Measurements from ENCODE around the gene PDCD5.

The PDCD5 gene

DNA sequence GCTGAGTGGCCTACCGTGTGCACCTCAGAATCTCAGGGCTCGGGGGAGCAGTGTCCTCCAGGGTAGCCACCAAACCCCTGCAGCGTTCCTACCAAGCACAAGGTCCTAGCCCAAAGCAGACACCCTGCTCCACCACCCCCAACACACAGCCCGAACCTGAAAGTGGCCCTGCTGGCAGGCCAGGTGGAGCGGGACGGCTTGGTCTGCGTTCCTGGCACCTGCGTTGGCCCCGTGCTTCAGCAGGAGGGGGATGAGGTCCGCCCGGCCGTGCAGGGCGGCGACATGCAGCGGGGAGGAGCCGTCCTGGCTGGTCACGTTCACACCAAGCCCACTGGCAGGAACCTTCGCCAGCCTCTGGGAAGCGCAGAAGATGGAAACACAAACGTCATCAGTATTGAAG lies 26.5 kb downstream of the PDCD5 start:
- Histone ChIP-seq H3K9ac (ENCODE audit: low read length) (no peak overlapping the region), H3K4me3 (ENCODE audit: low read depth, low read length) (no peak overlapping the region), H3K36me3 (ENCODE audit: control insufficient read depth, insufficient read depth, low read length) (peaks cover 60% of the 10 kb centered on the region), H3K4me1 (ENCODE audit: control insufficient read depth, insufficient read depth, low read length) (no peaks in the 10 kb centered on the region), H3K27ac (ENCODE audit: low read depth, low read length) (no peak overlapping the region), H3K27me3 (ENCODE audit: control insufficient read depth, insufficient read depth, low read length) (no peaks in the 10 kb centered on the region), H3K9me3 (ENCODE audit: control insufficient read depth, insufficient read depth, low read depth, low read length) (no peaks in the 10 kb centered on the region)

DNA sequence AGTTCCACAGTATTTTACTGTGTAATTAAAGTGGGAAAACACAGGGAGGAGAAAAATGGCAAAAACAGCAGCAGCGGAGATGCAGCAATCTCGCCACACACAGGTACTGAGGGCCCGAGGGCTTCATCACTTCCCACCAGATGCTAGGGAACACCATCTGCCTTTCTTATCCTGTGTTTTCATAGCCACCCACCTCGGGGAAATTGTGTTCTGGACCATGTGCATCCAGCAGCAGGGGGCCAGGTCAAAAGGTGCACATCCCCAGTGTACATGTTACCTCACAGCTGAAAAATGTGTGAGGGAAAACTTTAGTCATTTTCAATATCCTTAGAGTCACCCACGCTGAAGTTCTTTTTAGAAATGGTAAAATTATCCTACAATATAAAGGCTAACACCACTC lies 30.2 kb downstream of the PDCD5 start:
- Histone ChIP-seq H3K9me3 (ENCODE audit: control insufficient read depth, insufficient read depth, low read depth, low read length) (no peaks in the 10 kb centered on the region), H3K27me3 (ENCODE audit: control insufficient read depth, insufficient read depth, low read length) (no peaks in the 10 kb centered on the region), H3K27ac (ENCODE audit: low read depth, low read length) (no peak overlapping the region), H3K9ac (ENCODE audit: low read length) (no peak overlapping the region), H3K4me3 (ENCODE audit: low read depth, low read length) (no peak overlapping the region), H3K4me1 (ENCODE audit: control insufficient read depth, insufficient read depth, low read length) (no peaks in the 10 kb centered on the region), H3K36me3 (ENCODE audit: control insufficient read depth, insufficient read depth, low read length) (peaks cover 58% of the 10 kb centered on the region)

DNA sequence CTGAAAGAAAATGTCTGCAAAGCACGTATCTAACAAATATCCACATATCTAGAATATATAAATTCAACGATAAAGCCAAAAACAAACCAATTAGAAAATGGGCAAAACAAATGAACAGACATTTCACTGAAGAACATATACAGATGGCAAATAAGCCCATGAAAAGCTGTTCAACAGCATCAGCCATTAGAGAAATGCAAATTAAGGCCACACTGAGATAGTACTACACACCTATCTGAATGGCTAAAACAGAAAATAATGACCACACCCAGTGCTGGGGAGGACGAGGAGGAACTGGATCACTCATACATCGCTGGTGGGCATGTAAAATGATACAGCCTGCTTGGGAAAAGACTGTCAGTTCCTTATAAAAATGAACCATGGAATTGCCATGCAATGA lies 32.0 kb downstream of the PDCD5 start:
- H3K36me3 ChIP-seq (ENCODE audit: control insufficient read depth, insufficient read depth, low read length), result peaks cover 57% of the 10 kb centered on the region

DNA sequence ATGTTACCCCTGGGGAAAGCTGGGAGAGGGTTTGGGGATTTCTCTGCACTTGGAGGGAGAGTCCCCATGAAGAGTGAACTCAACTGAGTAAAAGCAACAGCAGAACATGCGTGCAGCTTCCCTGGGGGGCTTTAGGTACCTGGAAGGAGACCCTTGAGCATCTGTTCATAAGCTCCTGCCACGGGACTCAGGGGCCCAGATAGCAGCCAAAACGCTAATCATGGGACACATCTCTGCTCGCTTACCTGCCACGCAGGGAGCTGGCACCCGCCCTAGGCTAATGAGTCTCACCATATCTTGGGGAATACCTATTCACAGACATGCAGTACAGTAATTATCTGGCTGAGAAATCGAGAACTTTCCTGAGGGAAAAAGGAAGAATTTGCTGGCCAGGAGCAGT lies 33.9 kb downstream of the PDCD5 start:
- Histone ChIP-seq H3K4me3 (ENCODE audit: low read depth, low read length) (no peak overlapping the region), H3K27ac (ENCODE audit: low read depth, low read length) (no peak overlapping the region), H3K4me1 (ENCODE audit: control insufficient read depth, insufficient read depth, low read length) (no peaks in the 10 kb centered on the region), H3K9me3 (ENCODE audit: control insufficient read depth, insufficient read depth, low read depth, low read length) (no peaks in the 10 kb centered on the region), H3K36me3 (ENCODE audit: control insufficient read depth, insufficient read depth, low read length) (peaks cover 71% of the 10 kb centered on the region), H3K27me3 (ENCODE audit: control insufficient read depth, insufficient read depth, low read length) (no peaks in the 10 kb centered on the region), H3K9ac (ENCODE audit: low read length) (no peak overlapping the region)

More for the DNA sequence above, 32.0 kb downstream of the PDCD5 start:
- H3K9me3 ChIP-seq (ENCODE audit: control insufficient read depth, insufficient read depth, low read depth, low read length), result no peaks in the 10 kb centered on the region
- H3K4me1 ChIP-seq (ENCODE audit: control insufficient read depth, insufficient read depth, low read length), result no peaks in the 10 kb centered on the region
- H3K27ac ChIP-seq (ENCODE audit: low read depth, low read length), result no peak overlapping the region
- no peak overlapping the region for H3K4me3 ChIP-seq (ENCODE audit: low read depth, low read length)
- no peak overlapping the region for H3K9ac ChIP-seq (ENCODE audit: low read length)
- H3K27me3 ChIP-seq (ENCODE audit: control insufficient read depth, insufficient read depth, low read length), result no peaks in the 10 kb centered on the region

DNA sequence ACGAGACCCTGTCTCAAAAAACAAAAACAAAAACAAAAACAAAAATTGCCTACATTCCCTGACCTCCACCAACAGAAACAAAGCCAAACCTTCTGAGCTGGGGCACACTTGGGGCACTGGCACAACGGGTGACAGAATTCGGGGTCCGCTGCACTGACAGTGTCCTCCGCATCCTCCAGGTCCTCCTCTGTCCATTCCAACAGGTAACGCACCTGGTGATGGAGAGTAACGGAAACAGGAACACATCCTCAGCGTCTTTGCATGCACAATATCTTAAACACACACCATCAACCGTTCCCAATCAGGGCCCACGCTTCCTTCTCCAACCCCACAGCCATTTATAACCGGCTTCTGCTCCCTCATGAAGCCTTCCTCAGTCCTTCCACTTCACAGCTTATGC lies 34.6 kb downstream of the PDCD5 start:
- H3K9me3 ChIP-seq (ENCODE audit: control insufficient read depth, insufficient read depth, low read depth, low read length), result no peaks in the 10 kb centered on the region
- no peak overlapping the region for H3K9ac ChIP-seq (ENCODE audit: low read length)
- no peaks in the 10 kb centered on the region for H3K4me1 ChIP-seq (ENCODE audit: control insufficient read depth, insufficient read depth, low read length)
- peaks cover 74% of the 10 kb centered on the region for H3K36me3 ChIP-seq (ENCODE audit: control insufficient read depth, insufficient read depth, low read length)
- H3K27ac ChIP-seq (ENCODE audit: low read depth, low read length), result no peak overlapping the region
- H3K27me3 ChIP-seq (ENCODE audit: control insufficient read depth, insufficient read depth, low read length), result no peaks in the 10 kb centered on the region
- no peak overlapping the region for H3K4me3 ChIP-seq (ENCODE audit: low read depth, low read length)

DNA sequence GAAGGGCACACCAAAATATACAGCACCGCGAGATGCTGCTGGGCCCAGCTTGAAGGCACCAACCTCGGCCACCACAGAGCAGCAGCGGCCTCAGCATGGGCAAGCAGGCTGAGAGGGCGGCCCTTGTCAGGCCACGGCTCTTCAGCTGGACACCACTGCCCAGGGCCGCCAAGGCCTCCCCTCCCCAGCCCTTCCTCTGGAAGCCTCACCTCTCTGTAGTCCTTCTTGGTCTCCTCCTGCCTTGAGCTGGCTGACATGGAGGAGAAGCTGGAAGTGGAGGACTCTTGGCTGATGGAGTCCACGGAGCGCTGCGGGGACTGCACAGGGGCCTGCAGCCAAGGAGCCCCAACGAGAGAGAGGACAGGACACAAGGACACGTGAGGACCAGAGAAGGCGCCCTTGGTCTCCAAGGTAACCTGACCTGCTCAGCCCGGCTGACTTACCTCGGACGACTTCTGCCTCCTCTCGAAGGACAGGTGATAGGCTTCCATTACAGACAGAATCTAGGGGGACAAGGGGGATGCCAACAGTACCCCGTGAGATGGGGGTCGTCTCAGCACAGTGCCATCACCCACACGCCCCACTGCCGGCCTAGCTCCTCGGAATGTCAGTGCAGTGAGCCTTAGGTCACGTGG lies 38.2 kb downstream of the PDCD5 start:
- Histone ChIP-seq H3K4me3 (ENCODE audit: low read depth, low read length) (no peak overlapping the region), H3K27me3 (ENCODE audit: control insufficient read depth, insufficient read depth, low read length) (no peaks in the 10 kb centered on the region), H3K4me1 (ENCODE audit: control insufficient read depth, insufficient read depth, low read length) (no peaks in the 10 kb centered on the region), H3K36me3 (ENCODE audit: control insufficient read depth, insufficient read depth, low read length) (peaks cover 80% of the 10 kb centered on the region), H3K9me3 (ENCODE audit: control insufficient read depth, insufficient read depth, low read depth, low read length) (no peaks in the 10 kb centered on the region), H3K27ac (ENCODE audit: low read depth, low read length) (no peak overlapping the region), H3K9ac (ENCODE audit: low read length) (no peak overlapping the region)

DNA sequence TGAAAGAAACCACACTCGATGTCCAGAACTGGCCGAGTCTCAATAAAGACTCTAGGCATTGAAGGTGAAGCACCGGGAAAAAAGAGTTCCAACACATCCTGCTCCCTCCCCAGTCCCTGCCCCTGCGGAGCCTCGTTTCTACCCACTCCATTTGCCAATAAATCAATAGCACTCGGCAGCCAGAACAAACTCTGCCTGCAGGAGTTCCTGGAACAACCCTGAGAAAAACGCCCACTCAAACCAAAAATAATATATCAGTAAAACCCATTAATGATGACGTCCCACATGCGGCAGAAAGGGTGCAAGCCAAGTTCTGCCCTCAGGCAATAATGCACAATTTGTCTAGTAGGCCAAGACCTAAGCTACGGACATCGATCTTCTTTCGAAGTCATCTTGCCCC lies 41.0 kb downstream of the PDCD5 start:
- Histone ChIP-seq H3K4me3 (ENCODE audit: low read depth, low read length) (no peak overlapping the region), H3K9ac (ENCODE audit: low read length) (no peak overlapping the region), H3K4me1 (ENCODE audit: control insufficient read depth, insufficient read depth, low read length) (no peaks in the 10 kb centered on the region), H3K9me3 (ENCODE audit: control insufficient read depth, insufficient read depth, low read depth, low read length) (no peaks in the 10 kb centered on the region), H3K27me3 (ENCODE audit: control insufficient read depth, insufficient read depth, low read length) (no peaks in the 10 kb centered on the region), H3K27ac (ENCODE audit: low read depth, low read length) (no peak overlapping the region), H3K36me3 (ENCODE audit: control insufficient read depth, insufficient read depth, low read length) (peaks cover 71% of the 10 kb centered on the region)

DNA sequence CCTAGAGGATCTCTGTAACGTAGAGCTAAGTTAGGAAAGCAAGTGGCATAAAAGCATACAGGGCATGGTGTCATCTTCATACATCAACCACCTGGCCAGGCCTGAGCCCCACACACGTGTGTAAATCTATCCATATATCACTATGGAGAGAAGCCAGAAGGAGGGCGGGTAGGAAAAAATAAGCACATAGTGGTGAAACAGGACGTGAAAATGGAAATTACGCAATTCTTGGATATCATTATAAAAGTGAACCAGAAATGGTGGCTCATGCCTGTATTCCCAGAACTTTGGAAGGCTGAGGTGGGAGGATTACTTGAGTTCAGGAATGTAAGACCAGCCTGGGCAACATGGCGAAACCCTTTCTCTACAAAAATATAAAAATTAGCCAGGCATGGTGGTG lies 43.4 kb downstream of the PDCD5 start:
- Histone ChIP-seq H3K4me3 (ENCODE audit: low read depth, low read length) (no peak overlapping the region), H3K9ac (ENCODE audit: low read length) (no peak overlapping the region), H3K9me3 (ENCODE audit: control insufficient read depth, insufficient read depth, low read depth, low read length) (no peaks in the 10 kb centered on the region), H3K36me3 (ENCODE audit: control insufficient read depth, insufficient read depth, low read length) (peaks cover 74% of the 10 kb centered on the region), H3K4me1 (ENCODE audit: control insufficient read depth, insufficient read depth, low read length) (no peaks in the 10 kb centered on the region), H3K27me3 (ENCODE audit: control insufficient read depth, insufficient read depth, low read length) (no peaks in the 10 kb centered on the region), H3K27ac (ENCODE audit: low read depth, low read length) (no peak overlapping the region)

DNA sequence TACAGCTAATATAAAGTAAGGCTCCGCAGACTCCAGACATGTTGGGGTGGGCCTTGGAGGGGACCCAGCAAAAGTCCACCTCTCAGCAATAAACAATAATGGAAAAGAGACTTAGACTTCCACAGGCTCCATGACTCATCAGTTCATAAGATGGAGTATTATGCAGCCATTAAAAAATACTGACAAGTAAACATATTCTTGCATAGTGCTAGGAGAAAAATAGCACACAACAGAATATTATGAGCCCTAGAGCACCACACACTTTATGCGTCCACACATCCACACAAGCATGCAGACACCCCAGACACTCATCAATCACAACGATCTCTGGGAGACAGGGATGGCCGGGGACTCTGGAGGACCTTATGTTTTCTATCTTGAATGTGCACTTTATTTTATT lies 46.0 kb downstream of the PDCD5 start:
- no peaks in the 10 kb centered on the region for H3K27me3 ChIP-seq (ENCODE audit: control insufficient read depth, insufficient read depth, low read length)
- H3K36me3 ChIP-seq (ENCODE audit: control insufficient read depth, insufficient read depth, low read length), result peaks cover 78% of the 10 kb centered on the region
- H3K27ac ChIP-seq (ENCODE audit: low read depth, low read length), result no peak overlapping the region
- no peaks in the 10 kb centered on the region for H3K9me3 ChIP-seq (ENCODE audit: control insufficient read depth, insufficient read depth, low read depth, low read length)
- H3K4me3 ChIP-seq (ENCODE audit: low read depth, low read length), result no peak overlapping the region
- no peak overlapping the region for H3K9ac ChIP-seq (ENCODE audit: low read length)
- no peaks in the 10 kb centered on the region for H3K4me1 ChIP-seq (ENCODE audit: control insufficient read depth, insufficient read depth, low read length)

DNA sequence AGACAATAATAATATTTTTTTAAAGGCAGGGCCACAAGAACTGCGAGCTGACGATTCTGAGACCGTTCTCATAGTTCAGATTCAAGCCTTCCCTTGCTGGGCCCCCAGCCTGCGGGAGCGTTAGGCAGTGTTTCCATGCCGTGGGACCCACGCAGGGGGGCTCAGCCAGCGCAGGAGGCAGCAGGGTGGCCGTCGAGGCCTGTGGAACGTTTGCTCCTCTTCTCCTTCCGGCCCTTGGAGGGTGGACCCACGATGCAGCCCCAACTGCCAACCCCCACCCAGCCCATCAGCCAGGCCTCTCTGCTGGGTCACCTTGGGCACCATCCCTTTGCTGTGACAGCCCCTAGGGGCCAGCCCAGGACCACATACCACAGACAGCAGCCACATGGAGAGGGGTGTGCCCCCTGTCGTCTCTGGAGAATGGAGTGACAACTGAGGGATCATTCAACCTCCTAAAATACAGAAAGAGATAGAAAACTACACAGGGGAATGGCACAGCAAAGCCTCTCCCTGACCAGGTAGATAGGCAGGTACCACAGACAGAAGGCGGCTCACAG lies 46.8 kb downstream of the PDCD5 start:
- Histone ChIP-seq H3K9me3 (ENCODE audit: control insufficient read depth, insufficient read depth, low read depth, low read length) (no peaks in the 10 kb centered on the region), H3K4me1 (ENCODE audit: control insufficient read depth, insufficient read depth, low read length) (no peaks in the 10 kb centered on the region), H3K27me3 (ENCODE audit: control insufficient read depth, insufficient read depth, low read length) (no peaks in the 10 kb centered on the region), H3K4me3 (ENCODE audit: low read depth, low read length) (no peak overlapping the region), H3K36me3 (ENCODE audit: control insufficient read depth, insufficient read depth, low read length) (peaks cover 71% of the 10 kb centered on the region), H3K9ac (ENCODE audit: low read length) (no peak overlapping the region), H3K27ac (ENCODE audit: low read depth, low read length) (no peak overlapping the region)

DNA sequence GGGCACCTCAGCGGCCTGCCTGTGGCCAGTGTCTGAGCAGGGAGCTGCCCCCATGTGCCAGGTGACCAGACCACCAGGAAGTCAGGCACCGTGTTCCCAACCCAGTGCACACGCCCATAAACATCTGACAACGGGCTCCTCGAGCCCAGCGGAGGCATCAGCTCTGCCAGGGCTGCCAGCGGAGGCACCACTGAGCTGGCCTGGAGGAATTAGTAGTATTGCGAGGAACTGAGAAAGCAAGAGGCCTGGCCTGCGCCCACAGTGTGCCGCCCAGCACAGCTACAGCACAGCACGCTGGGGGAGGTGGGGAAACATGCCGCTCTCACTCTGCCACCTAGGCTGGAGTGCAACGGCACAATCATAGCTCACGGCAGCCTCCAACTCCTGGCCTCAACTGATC lies 49.3 kb downstream of the PDCD5 start:
- no peak overlapping the region for H3K9ac ChIP-seq (ENCODE audit: low read length)
- H3K36me3 ChIP-seq (ENCODE audit: control insufficient read depth, insufficient read depth, low read length), result peaks cover 61% of the 10 kb centered on the region
- H3K27ac ChIP-seq (ENCODE audit: low read depth, low read length), result no peak overlapping the region
- no peak overlapping the region for H3K4me3 ChIP-seq (ENCODE audit: low read depth, low read length)
- H3K27me3 ChIP-seq (ENCODE audit: control insufficient read depth, insufficient read depth, low read length), result no peaks in the 10 kb centered on the region
- no peaks in the 10 kb centered on the region for H3K9me3 ChIP-seq (ENCODE audit: control insufficient read depth, insufficient read depth, low read depth, low read length)
- H3K4me1 ChIP-seq (ENCODE audit: control insufficient read depth, insufficient read depth, low read length), result no peaks in the 10 kb centered on the region

Data from HUES6 (cell line).